Cardiac fibroblast (primary cell): ENCODE results near the gene RELCH.
A peak's percentile ranks its signal among the peaks of the same experiment; 100 is the strongest.

Source experiments
- DNase-seq, 2 donors: peaks; one replicate each; pipeline versions ENCODE4 v3.0.0 to v3.0.0-alpha.2; 2010; ENCODE audit warnings: low read depth in 2 of 2
- H3K4me3 ChIP-seq, 2 donors: replicated peaks in 1 of 2; 1 replicate in 1 of 2; 2 replicates in 1 of 2; pipeline ENCODE4 v1.5.1; 2011; ENCODE audit warnings: low read depth in 2 of 2, low read length in 2 of 2, mild to moderate bottlenecking in 2 of 2, moderate library complexity in 1 of 2
- TF ChIP-seq, protein P1 (sequence below): IDR thresholded peaks from one replicate; pipeline ENCODE4 v1.5.1; 2011; ENCODE audit warnings: low read depth, mild to moderate bottlenecking, low read length, inconsistent platforms

RELCH gene

DNA sequence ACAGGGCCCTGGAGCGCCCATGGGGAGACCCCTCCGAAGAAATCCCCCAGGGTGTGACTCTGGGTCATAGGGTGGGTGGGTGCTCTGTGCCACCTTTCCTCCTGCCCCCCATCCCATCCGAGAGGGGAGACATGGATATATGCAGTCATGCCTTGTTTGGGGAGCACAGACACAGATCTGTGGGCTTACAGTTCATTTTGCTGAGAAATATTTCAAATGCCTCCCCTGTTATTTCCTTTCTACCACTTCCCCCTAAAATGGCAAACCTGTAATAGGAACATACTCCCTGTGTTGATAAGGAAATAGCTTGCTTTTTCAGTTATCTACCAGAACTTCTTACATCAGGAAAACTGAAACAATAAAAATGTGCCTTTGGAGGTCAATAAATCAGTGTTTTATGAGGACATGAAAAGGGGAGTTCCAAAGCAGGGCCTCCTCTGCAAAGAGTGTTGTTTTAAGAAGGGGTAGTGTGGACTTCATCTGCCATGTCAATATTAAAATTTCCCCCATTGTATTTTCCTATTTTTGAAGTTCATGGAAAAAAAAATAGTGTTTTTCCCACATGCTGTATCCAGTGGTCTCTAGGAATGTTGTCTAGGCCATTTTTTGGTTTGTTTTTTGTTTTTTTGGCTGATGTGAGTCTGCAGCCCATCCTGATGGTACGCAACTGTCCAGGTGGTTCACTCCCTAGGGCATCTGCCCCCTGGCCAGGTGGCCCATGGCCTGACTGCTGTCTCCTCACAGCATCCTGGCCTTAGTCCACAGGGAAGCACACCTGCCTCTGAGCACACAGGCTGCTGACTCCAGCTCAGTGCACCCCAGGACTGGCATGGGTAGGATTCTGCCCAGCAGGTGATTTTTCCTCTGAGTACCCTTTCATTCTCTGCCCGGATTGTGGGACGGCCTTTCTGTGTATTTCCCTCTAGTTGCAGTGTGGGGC, 141.8 kb downstream of the RELCH start:
- no peak overlapping the region for H3K4me3 ChIP-seq
- DNase-seq, result no peak
- TF ChIP-seq, protein P1, sequence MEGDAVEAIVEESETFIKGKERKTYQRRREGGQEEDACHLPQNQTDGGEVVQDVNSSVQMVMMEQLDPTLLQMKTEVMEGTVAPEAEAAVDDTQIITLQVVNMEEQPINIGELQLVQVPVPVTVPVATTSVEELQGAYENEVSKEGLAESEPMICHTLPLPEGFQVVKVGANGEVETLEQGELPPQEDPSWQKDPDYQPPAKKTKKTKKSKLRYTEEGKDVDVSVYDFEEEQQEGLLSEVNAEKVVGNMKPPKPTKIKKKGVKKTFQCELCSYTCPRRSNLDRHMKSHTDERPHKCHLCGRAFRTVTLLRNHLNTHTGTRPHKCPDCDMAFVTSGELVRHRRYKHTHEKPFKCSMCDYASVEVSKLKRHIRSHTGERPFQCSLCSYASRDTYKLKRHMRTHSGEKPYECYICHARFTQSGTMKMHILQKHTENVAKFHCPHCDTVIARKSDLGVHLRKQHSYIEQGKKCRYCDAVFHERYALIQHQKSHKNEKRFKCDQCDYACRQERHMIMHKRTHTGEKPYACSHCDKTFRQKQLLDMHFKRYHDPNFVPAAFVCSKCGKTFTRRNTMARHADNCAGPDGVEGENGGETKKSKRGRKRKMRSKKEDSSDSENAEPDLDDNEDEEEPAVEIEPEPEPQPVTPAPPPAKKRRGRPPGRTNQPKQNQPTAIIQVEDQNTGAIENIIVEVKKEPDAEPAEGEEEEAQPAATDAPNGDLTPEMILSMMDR, result no peak

DNA sequence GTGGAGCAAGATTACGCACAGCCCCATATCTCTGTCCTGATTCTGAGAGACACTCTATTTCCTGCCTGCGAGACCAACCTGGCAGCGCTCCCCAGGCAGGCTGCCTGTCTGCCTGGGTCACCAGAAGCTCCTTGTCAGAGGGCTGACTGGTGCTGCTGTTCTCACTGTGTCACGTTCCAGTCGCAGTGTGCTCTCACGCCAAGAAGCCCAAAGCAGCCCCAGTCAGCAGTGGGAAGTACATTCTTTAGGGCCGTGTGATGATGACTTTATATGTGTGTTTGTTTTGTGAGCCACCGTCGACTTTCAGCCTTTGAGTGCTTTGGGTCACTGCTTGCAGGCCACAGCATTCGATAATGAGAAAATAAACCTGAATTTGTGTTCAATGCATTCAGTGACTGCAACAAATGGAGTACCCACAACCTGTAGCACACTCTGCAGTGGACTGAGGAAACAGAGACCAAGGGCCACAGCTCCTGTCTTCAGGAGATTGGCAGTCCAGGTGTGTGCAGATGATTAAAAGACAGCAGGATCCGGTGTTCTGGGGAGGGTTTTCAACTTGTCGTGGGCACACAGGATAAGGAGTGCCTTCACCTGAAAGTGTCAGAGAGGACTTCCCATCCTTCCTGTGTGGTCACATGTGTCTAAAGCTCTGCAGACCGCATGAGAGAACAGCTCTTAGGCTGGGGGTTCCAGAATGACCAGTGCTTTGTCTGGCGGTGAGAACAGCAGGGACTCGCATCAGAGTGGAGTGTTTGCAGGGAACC, 142.8 kb downstream of the RELCH start:
- TF ChIP-seq, protein P1, result no peak
- no peak overlapping the region for H3K4me3 ChIP-seq
- peak; percentile 75 to 80 for DNase-seq

DNA sequence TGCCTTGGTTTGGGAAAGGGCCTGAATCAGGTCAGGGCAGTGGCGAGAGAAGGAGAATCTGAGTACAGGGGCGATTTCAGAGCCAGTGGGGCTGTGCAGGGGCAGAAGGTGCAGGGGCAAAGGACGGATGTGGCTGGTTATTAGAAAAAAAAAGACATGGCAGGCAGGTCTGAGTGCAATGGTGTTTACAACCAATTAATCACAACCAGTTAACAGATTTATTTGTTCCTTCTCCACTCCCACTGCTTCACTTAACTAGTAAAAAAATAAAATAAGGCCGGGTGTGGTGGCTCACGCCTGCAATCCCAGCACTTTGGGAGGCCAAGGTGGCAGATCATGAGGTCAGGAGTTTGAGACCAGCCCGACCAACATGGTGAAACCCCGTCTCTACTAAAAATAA, 143.6 kb downstream of the RELCH start:
- no peak overlapping the region for H3K4me3 ChIP-seq
- no peak for DNase-seq
- TF ChIP-seq, protein P1, result no peak

DNA sequence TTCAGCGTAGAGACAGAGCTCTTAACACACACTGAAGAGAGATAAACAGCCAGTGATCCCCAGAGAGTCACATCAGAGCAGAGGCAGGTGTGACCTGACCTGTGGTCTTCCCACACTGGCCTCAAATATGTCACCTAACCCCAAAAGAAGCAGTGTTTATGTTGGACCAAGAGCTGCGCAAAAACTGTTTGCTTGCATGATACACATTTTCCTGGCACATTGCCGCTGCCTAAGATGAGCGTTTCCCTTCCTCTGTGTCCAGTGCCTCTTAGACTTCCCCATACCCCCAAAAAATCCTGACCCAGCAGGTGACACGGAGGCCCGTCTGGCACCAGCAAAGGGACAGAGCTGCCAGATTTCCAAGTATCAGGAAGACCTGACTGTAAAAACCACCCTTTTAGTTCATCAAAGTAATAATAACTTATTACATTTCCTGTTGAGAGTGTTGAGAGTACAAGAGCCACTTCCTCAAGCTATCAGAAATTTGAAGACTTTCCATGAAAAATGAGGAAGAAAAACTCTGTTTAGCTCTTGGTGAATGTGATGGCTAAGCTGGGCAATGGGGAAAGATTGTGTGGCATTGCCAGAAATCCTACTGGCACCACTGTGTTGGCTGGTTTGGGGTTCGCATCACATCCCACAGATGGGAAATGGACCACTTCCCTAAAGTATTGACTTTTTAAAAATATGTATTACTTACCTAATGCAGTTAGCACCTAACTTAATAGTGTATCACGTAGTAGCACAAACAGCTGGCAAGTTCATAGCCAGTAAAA, 144.7 kb downstream of the RELCH start:
- peak; percentile 50 to 74 for DNase-seq
- TF ChIP-seq, protein P1, result no peak
- no peak overlapping the region for H3K4me3 ChIP-seq

DNA sequence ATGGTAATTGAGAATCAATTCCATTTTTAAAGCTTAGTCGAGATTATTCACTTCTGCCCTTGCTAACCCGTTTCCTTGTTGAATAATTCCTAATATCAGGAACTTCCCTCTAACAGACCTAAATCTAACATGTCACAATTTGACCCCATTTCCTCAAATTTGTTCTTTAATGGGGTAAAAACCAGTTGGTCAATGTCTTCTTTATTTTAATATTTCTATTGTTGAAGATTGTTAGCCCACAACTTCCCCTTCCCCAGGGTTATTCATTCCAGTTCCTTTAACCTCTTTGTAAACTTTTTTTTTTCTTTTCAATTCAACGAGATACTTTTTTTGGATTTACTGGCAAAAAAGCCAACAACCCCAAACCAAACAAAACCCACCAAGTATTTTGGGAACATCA, 145.4 kb downstream of the RELCH start:
- no peak for DNase-seq
- TF ChIP-seq, protein P1, result no peak
- no peak overlapping the region for H3K4me3 ChIP-seq

DNA sequence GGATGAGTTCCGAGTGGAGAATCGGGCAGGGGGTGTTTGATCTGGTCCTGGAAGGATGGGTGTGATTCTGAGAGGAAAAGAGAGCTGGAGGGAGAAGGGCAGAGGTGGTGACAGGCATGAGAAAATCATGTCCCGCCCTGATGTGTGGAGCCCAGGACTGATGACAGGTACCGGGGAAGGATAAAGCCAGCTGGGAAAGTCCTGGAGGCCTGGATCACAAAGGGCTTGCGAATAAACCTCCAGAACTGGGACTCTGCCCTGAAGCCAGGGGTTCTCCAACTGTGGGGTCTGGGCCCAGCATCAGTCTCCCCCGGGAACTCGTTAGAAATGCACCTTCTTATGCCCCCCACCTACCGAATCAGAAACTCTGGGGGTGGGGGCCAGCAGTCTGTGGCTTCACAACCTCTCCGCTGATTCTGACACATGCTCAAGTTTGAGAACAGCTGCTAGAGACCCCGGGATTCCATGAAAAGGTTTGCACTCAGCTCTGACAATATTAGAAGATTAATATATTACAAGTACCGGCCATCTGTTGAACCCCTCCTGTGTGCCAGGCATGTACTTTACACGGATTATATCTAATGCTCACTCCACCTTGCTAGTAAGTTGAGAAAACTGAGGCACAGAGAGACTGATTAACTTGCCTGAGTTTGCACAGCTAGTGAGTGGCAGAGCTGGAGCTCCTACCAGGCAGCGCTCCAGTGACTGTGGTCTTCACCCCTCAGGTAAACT, 146.1 kb downstream of the RELCH start:
- DNase-seq, result no peak
- TF ChIP-seq, protein P1, result no peak

More for the DNA sequence above, 146.1 kb downstream of the RELCH start:
- H3K4me3 ChIP-seq, result no peak overlapping the region
